Fibroblast of villous mesenchyme (primary cell): ENCODE measurements around the gene CDIPT. TPM values are rescaled to one million over a fixed set of nuclear protein-coding genes. Genes with fewer than 3 reads are reported as not detected.

ENCODE experiments used
- DNase-seq: peaks from one replicate; pipeline ENCODE4 v3.0.0-alpha.2; 2010; ENCODE audit warnings: low read depth
- H3K4me3 ChIP-seq: 2 replicates; pipeline ENCODE4 v1.5.1; 2011; ENCODE audit warnings: low read depth, mild to moderate bottlenecking, low read length
- total RNA-seq: library from RNA; depleted of rRNA; stranded (reverse); fragments of >200 nt; gene quantifications from 2 replicates; pipeline ENCODE4 v1.2.3, GENCODE V29; 2012
- TF ChIP-seq, protein P1 (sequence below): IDR thresholded peaks from 2 replicates; pipeline ENCODE4 v1.5.1; 2012; ENCODE audit warnings: low read depth, mild to moderate bottlenecking, low read length; ENCODE audit not compliant: insufficient read depth

The CDIPT gene
- total RNA-seq, 1 donor: 84.6 TPM

DNA sequence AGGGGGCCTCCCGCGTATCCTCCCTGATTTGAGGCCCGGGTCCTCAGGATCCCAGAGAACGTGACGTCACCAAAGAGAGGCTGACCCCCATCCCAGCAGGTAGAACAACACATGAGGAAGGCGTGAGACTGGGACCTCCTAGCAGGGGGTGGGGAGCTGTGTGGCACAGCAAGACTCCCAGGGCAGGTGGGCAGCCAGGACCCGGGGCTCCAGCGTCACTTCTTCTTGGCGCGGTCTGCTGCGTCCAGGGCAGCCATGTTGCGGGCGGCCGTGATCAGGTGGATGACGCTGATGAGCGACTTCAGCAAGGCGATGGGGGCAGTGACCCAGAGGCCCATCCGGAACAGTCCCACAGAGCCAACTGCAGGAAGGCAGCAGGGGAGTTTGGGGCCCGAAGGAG lies 4.1 kb downstream of the CDIPT start:
- no peak for DNase-seq
- TF ChIP-seq, protein P1, sequence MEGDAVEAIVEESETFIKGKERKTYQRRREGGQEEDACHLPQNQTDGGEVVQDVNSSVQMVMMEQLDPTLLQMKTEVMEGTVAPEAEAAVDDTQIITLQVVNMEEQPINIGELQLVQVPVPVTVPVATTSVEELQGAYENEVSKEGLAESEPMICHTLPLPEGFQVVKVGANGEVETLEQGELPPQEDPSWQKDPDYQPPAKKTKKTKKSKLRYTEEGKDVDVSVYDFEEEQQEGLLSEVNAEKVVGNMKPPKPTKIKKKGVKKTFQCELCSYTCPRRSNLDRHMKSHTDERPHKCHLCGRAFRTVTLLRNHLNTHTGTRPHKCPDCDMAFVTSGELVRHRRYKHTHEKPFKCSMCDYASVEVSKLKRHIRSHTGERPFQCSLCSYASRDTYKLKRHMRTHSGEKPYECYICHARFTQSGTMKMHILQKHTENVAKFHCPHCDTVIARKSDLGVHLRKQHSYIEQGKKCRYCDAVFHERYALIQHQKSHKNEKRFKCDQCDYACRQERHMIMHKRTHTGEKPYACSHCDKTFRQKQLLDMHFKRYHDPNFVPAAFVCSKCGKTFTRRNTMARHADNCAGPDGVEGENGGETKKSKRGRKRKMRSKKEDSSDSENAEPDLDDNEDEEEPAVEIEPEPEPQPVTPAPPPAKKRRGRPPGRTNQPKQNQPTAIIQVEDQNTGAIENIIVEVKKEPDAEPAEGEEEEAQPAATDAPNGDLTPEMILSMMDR: no peak
- H3K4me3 ChIP-seq: no peak overlapping the region

DNA sequence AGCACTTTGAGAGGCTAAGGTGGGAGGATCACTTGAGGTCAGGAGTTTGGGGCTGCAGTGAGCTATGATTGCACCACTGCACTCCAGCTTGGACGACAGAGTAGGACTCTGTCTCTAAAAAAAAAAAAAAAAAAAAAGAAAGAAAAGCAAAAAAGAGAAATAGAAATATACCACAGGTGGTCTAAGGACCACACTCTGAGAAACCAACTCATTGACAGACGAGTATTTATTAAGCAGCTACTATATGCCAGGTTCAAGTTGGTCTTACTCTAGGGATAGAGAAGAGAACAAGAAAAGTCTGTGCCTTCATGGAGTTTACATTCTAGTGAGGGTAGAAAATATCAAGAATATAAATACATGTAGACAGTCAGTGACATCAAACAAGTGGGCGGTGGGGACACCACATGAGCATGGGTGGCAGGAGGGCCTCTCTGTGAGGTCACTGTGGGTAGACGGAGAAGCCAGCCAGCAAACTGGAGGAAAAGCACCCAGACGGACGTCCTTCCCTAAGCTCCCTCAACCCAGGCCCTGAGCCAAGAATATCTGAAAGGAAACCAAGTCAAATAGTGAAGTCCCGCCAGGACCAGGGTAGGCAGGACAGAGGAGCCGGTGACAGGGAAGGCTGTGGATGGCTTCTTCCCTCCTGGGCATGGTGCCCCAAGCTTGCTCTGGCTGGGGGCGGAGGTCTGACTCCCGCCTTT lies 4.7 kb downstream of the CDIPT start:
- TF ChIP-seq, protein P1: no peak
- no peak overlapping the region for H3K4me3 ChIP-seq
- DNase-seq: no peak

DNA sequence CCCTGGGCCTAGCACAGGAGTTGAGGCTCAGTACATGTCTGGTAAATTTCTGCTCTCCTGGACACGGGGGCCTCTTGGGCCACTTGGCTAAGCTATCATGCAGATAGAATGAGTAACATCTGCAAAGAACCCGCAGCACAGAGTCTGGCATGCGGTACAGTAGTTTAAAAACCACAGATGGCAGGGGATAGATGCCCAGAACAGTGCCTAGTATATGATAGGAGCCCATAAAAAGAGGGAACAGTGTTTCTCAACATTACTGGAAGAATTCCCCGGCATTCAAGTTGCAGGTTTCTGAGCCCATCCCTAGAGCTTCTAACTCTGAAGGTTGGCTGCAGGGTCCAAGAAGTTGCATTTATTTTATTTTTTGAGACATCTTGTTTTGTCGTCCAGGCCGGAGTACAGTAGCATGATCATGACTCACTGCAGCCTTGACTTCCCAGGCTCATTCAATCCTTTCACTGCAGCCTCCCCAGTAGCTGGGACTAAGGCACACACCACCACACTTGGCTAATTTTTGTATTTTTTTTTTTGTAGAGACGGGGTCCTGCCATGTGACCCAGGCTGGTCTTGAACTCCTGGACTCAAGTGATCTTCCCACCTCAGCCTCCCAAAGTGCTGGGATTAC lies 5.8 kb downstream of the CDIPT start:
- peak; percentile 96 for DNase-seq
- TF ChIP-seq, protein P1: no peak
- no peak overlapping the region for H3K4me3 ChIP-seq

DNA sequence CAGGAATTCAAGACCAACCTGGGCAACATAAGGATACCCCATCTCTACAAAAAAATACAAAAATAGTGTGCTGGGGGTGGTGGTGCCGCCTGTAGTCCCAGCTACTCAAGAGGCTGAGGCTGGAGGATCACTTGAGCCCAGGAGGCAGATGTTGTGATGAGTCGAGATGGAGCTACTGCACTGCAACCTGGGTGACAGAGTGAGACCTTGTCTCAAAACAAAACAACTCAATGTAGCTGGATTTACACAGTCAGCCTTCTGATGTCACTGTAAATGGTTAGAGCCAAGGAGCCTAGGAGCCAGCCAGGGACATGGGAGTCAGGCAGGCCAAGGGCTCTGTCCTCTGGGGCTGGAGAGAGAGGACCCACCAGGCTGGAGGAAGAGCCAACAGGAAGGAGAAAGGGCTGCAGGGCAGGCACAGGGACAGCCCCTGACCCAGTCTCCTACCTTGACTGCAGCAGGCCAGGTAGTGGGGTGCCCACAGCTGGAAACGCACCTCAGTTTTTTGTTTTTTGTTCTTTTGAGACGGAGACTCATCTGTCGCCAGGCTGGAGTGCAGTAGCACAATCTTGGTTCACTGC lies 8.4 kb downstream of the CDIPT start:
- no peak overlapping the region for H3K4me3 ChIP-seq
- TF ChIP-seq, protein P1: no peak
- DNase-seq: no peak

DNA sequence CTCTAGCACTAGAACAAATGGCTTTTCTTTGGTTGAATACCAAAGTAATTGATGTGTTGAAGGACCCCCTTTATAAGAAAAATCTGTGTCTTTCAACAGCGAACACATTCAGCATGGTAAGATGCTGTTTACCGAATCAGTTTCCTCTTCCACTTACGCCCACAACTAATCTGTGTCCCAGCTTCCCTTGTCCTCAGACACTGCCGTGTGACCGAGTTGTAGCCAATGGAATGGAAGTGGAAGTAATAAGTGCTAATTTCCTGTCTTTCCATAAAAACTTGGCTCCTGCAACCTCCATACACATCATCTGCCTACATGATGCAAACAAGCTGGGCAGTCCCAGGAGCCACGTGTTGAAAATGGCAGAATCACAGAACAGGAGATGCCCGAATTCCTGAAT lies 10.4 kb downstream of the CDIPT start:
- peak; percentile 44 for DNase-seq
- no peak overlapping the region for H3K4me3 ChIP-seq
- TF ChIP-seq, protein P1: no peak

DNA sequence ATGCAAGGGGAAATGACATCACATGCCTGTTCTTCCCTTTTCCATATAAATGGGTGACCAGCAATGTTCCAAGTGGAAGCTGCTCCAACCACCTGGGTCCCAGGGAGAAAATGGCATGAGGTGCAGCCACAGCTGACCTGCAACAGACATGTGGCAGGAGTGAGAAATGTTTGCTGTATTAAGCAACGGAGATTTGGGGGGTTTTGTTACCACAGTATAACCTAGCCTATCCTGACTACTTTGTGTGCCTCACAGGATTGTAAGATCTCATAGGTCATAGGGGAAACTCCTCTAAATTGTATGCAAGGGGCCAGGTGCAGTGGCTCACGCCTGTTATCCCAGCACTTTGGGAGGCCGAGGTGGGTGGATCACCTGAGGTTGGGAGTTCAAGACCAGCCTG lies 12.0 kb downstream of the CDIPT start:
- no peak overlapping the region for H3K4me3 ChIP-seq
- no peak for DNase-seq
- TF ChIP-seq, protein P1: no peak
